OCI-LY1 (cell line): Measurements from ENCODE around the gene GRM7.

Source experiments
- H2AFZ ChIP-seq: fragments of 200-600 bp; sonication (generic), shearing (Covaris generic); 2 replicates; pipeline ENCODE4 v1.6.0; 2014; ENCODE audit warnings: antibody characterized with exemption, mild to moderate bottlenecking, low read length
- H3F3A ChIP-seq: fragments of 200-600 bp; sonication (generic), shearing (Covaris generic); 2 replicates; pipeline ENCODE4 v1.6.0; 2014; ENCODE audit warnings: mild to moderate bottlenecking, antibody characterized with exemption, low read length, moderate library complexity; ENCODE audit not compliant: insufficient read depth
- H3K27ac ChIP-seq: fragments of 200-600 bp; sonication (generic); 2 replicates; pipeline ENCODE4 v1.5.1; 2014; ENCODE audit warnings: low read length, mixed run types, mild to moderate bottlenecking, low read depth; ENCODE audit not compliant: poor library complexity, severe bottlenecking
- H3K27me3 ChIP-seq: fragments of 200-600 bp; sonication (generic); 2 replicates; pipeline ENCODE4 v1.6.0; 2014; ENCODE audit warnings: antibody characterized with exemption, mild to moderate bottlenecking, low read length, moderate library complexity; ENCODE audit not compliant: insufficient read depth
- H3K36me3 ChIP-seq: fragments of 200-600 bp; sonication (generic); 2 replicates; pipeline ENCODE4 v1.6.1; 2014; ENCODE audit warnings: mild to moderate bottlenecking, antibody characterized with exemption, low read length, moderate library complexity, mixed read lengths; ENCODE audit not compliant: insufficient read depth
- H3K4me1 ChIP-seq: fragments of 200-600 bp; sonication (generic); 2 replicates; pipeline ENCODE4 v1.5.1; 2014; ENCODE audit warnings: mild to moderate bottlenecking, low read length, moderate library complexity; ENCODE audit not compliant: insufficient read depth, severe bottlenecking
- H3K4me2 ChIP-seq: fragments of 200-600 bp; sonication (generic), shearing (Covaris generic); 2 replicates; pipeline ENCODE4 v1.6.1; 2014; ENCODE audit warnings: low read length
- H3K4me3 ChIP-seq: fragments of 200-600 bp; sonication (generic); 2 replicates; pipeline ENCODE4 v1.5.1; 2014; ENCODE audit warnings: low read length, low read depth, mild to moderate bottlenecking, mixed read lengths; ENCODE audit not compliant: poor library complexity, severe bottlenecking
- H3K79me2 ChIP-seq: fragments of 200-600 bp; shearing (Covaris generic); 2 replicates; pipeline ENCODE4 v1.6.1; 2016; ENCODE audit warnings: mixed run types, low read length, mixed read lengths; ENCODE audit not compliant: insufficient read depth
- H3K9ac ChIP-seq: fragments of 200-600 bp; sonication (generic), shearing (Covaris generic); 2 replicates; pipeline ENCODE4 v1.6.1; 2014; ENCODE audit warnings: mild to moderate bottlenecking, low read length, mixed read lengths
- H3K9me2 ChIP-seq: fragments of 200-600 bp; sonication (generic), shearing (Covaris generic); 2 replicates; pipeline ENCODE4 v1.6.1; 2014; ENCODE audit warnings: low read depth, mild to moderate bottlenecking, low read length, mixed read lengths
- H3K9me3 ChIP-seq: fragments of 200-600 bp; shearing (Covaris generic); 2 replicates; pipeline ENCODE4 v1.6.1; 2014; ENCODE audit warnings: low read length, mixed read lengths
- H4K20me1 ChIP-seq: fragments of 200-600 bp; sonication (generic), shearing (Covaris generic); 2 replicates; pipeline ENCODE4 v1.6.0; 2016; ENCODE audit warnings: mild to moderate bottlenecking, low read length; ENCODE audit not compliant: insufficient read depth
- EZH2 ChIP-seq: fragments of 200-600 bp; sonication (generic), shearing (Covaris generic); IDR thresholded peaks from 2 replicates; pipeline ENCODE4 v1.8.0; 2017; ENCODE audit warnings: borderline replicate concordance, mixed run types, mild to moderate bottlenecking, antibody characterized with exemption, low read length, moderate library complexity, mixed read lengths
- TF ChIP-seq, protein P1 (sequence below): fragments of 200-600 bp; sonication (generic), shearing (Covaris generic); IDR thresholded peaks from 2 replicates; pipeline ENCODE4 v1.5.1; 2017; ENCODE audit warnings: mild to moderate bottlenecking, antibody characterized with exemption, low read length, moderate library complexity, mixed read lengths

GRM7 gene

DNA sequence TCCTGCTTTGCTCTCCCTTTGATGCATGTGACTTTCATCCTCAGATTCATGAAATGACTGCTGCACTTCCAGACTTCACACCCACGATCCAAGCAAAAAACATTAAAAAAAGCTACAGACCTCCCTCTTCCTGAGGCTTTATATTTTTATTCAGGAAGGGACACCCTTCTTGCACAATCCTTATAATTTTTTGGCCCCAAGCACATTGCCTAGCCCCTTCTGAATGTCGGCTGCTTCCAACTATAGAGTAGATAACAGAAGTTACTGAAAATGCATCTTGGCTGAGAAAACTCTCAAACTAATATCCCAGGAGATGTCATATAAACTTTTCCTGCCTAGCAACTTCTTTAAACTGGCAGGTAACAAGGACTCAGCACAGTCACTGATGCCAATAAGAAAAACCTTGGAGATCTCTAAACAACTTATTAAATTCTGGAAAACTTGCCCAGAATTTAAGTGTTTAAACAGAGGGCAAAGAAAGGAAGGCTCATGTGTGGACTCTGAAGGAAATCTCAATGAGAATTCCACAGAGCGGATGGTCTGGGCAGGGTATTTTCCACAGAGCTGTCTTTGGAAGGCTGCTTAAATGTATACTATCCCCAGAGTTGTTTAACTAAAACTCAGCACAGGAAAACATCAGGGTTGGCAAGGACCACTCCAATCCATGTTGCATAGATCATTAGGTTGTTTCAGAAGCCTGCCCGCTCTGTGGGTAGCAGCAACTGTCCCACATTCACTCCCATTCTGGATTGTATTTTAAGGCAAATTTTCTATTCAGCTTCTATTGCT lies 893.9 kb downstream of the GRM7 start:
- Histone ChIP-seq H2AFZ (no peak overlapping the region), H3K4me3 (no peak overlapping the region), H3K4me1 (no peaks in the 10 kb centered on the region), H3K27ac (no peak overlapping the region), H3K9me2 (no peaks in the 10 kb centered on the region), H3K27me3 (no peaks in the 10 kb centered on the region), H4K20me1 (no peaks in the 10 kb centered on the region), H3K4me2 (no peak overlapping the region), H3K36me3 (no peaks in the 10 kb centered on the region), H3F3A (no peaks in the 10 kb centered on the region), H3K9ac (no peak overlapping the region), H3K9me3 (no peaks in the 10 kb centered on the region), H3K79me2 (no peaks in the 10 kb centered on the region)
- TF ChIP-seq, protein P1, sequence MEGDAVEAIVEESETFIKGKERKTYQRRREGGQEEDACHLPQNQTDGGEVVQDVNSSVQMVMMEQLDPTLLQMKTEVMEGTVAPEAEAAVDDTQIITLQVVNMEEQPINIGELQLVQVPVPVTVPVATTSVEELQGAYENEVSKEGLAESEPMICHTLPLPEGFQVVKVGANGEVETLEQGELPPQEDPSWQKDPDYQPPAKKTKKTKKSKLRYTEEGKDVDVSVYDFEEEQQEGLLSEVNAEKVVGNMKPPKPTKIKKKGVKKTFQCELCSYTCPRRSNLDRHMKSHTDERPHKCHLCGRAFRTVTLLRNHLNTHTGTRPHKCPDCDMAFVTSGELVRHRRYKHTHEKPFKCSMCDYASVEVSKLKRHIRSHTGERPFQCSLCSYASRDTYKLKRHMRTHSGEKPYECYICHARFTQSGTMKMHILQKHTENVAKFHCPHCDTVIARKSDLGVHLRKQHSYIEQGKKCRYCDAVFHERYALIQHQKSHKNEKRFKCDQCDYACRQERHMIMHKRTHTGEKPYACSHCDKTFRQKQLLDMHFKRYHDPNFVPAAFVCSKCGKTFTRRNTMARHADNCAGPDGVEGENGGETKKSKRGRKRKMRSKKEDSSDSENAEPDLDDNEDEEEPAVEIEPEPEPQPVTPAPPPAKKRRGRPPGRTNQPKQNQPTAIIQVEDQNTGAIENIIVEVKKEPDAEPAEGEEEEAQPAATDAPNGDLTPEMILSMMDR = no peak
- TF ChIP-seq EZH2 = no peak

DNA sequence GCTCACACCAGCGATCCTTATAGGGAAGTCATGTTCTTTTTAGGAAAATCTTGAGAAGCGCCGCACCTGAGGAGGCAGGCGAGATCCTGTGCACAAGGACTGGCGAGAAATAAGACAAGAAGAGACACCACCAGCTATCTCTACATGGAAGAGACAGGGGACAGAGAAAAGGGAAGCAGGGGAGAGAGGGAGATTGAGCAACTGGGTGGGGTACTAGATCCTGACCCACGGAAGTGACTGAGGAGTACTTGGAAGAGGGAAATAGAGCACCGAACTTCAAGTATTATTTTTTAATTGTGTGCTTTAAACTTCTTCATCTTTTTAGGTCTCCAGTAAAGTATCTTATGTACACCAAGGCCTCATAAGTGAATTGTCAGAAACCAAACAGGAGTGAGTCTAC lies 898.7 kb downstream of the GRM7 start:
- Histone ChIP-seq H4K20me1 (no peaks in the 10 kb centered on the region), H3K9ac (no peak overlapping the region), H3K4me2 (no peak overlapping the region), H3K9me2 (no peaks in the 10 kb centered on the region), H3K27ac (no peak overlapping the region), H3K4me3 (no peak overlapping the region), H3K36me3 (no peaks in the 10 kb centered on the region), H2AFZ (no peak overlapping the region), H3K79me2 (no peaks in the 10 kb centered on the region), H3K9me3 (no peaks in the 10 kb centered on the region), H3F3A (no peaks in the 10 kb centered on the region), H3K27me3 (no peaks in the 10 kb centered on the region), H3K4me1 (no peaks in the 10 kb centered on the region)
- TF ChIP-seq EZH2 = no peak
- TF ChIP-seq, protein P1 = no peak

DNA sequence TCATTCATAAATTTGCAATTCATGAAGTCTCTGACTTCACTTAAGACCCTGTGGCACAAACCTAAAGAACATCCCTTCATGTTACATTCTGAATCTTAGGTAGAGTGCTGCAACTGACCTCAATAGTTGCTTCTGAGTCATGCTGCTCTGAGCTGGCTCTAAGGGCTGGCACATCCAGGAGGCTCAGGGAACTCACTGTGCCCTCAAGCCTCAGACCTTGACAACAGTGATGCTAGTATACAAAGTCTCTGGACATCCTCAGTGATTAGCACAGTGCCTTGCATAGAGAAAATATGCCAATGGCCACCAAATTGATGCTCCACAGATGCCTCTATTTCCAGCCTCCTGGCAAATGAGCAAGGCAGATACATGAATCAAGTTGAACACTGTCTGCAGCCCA lies 899.8 kb downstream of the GRM7 start:
- Histone ChIP-seq H3K79me2 (no peaks in the 10 kb centered on the region), H3K4me2 (no peak overlapping the region), H3K9me3 (no peaks in the 10 kb centered on the region), H3K4me1 (no peaks in the 10 kb centered on the region), H3K27me3 (peaks cover 2% of the 10 kb centered on the region; the same call in 1 of the 2 replicates), H4K20me1 (no peaks in the 10 kb centered on the region), H2AFZ (no peak overlapping the region), H3K4me3 (no peak overlapping the region), H3K9me2 (no peaks in the 10 kb centered on the region), H3K9ac (no peak overlapping the region), H3K36me3 (no peaks in the 10 kb centered on the region), H3F3A (no peaks in the 10 kb centered on the region), H3K27ac (no peak overlapping the region)
- TF ChIP-seq EZH2 = no peak
- TF ChIP-seq, protein P1 = no peak
